Chondrocyte (in vitro differentiated cells): ENCODE results near the gene DNM2. TPM values are rescaled to one million over a fixed set of nuclear protein-coding genes. Genes with fewer than 3 reads are reported as not detected.

ENCODE experiments used
- DNase-seq: peaks from one replicate; pipeline ENCODE4 v3.0.0; 2021; ENCODE audit warnings: mixed read lengths, low spot score
- H3K27ac Mint-ChIP-seq: one replicate; pipeline ENCODE4 v1.8.0; 2021; ENCODE audit warnings: mild to moderate bottlenecking, moderate library complexity, mixed read lengths; ENCODE audit not compliant: unreplicated experiment
- H3K27me3 Mint-ChIP-seq: 2 replicates; pipeline ENCODE4 v1.8.0; 2021; ENCODE audit warnings: low read depth, mixed read lengths
- H3K36me3 Mint-ChIP-seq: 2 replicates; pipeline ENCODE4 v1.8.0; 2021; ENCODE audit warnings: low read depth, mixed read lengths
- H3K4me1 Mint-ChIP-seq: 2 replicates; pipeline ENCODE4 v1.8.0; 2021; ENCODE audit warnings: low read depth, mild to moderate bottlenecking, mixed read lengths
- H3K4me3 Mint-ChIP-seq: one replicate; pipeline ENCODE4 v1.8.0; 2021; ENCODE audit warnings: mild to moderate bottlenecking, moderate library complexity, mixed read lengths; ENCODE audit not compliant: unreplicated experiment
- H3K9me3 Mint-ChIP-seq: 2 replicates; pipeline ENCODE4 v1.8.0; 2021; ENCODE audit warnings: low read depth, mixed read lengths
- CTCF ChIP-seq: fragments of 200-600 bp; sonication (generic); IDR thresholded peaks from 2 replicates; pipeline ENCODE4 v1.5.0; 2021; ENCODE audit warnings: antibody characterized with exemption, mild to moderate bottlenecking, moderate library complexity
- total RNA-seq: library from RNA; stranded (reverse); gene quantifications from 3 replicates; pipeline ENCODE4 v1.2.1, GENCODE V29; 2021

Gene DNM2
- total RNA-seq, 1 donor from 2014 or later, result 116 TPM

GRCh38 chr19:10691178-10691881, 26.5 kb upstream of the DNM2 start:
- Mint-ChIP-seq H3K4me3 (no peak overlapping the region), H3K27ac (no peak overlapping the region), H3K36me3 (peaks cover 31% of the 10 kb centered on the region), H3K4me1 (peaks cover 16% of the 10 kb centered on the region), H3K9me3 (no peaks in the 10 kb centered on the region), H3K27me3 (no peaks in the 10 kb centered on the region)
- TF ChIP-seq CTCF, result no peak
- no peak for DNase-seq

GRCh38 chr19:10691883-10692282, 26.0 kb upstream of the DNM2 start:
- H3K4me3 Mint-ChIP-seq, result no peak overlapping the region
- no peak for TF ChIP-seq CTCF
- peaks cover 30% of the 10 kb centered on the region for H3K36me3 Mint-ChIP-seq

GRCh38 chr19:10692673-10693264, 25.1 kb upstream of the DNM2 start:
- DNase-seq, result no peak
- H3K36me3 Mint-ChIP-seq, result peaks cover 27% of the 10 kb centered on the region
- H3K4me1 Mint-ChIP-seq, result peaks cover 16% of the 10 kb centered on the region
- no peaks in the 10 kb centered on the region for H3K27me3 Mint-ChIP-seq
- no peak overlapping the region for H3K4me3 Mint-ChIP-seq
- no peaks in the 10 kb centered on the region for H3K9me3 Mint-ChIP-seq
- H3K27ac Mint-ChIP-seq, result peak overlapping the region; percentile 39
- no peak for TF ChIP-seq CTCF

More at GRCh38 chr19:10691883-10692282, 26.0 kb upstream of the DNM2 start:
- Mint-ChIP-seq H3K4me1 (peaks cover 16% of the 10 kb centered on the region), H3K27me3 (no peaks in the 10 kb centered on the region), H3K27ac (no peak overlapping the region), H3K9me3 (no peaks in the 10 kb centered on the region)
- DNase-seq, result no peak

GRCh38 chr19:10694706-10695307, 23.1 kb upstream of the DNM2 start:
- Mint-ChIP-seq H3K27ac (peak overlapping the region; percentile 70), H3K27me3 (no peaks in the 10 kb centered on the region), H3K9me3 (no peaks in the 10 kb centered on the region), H3K4me1 (peaks cover 16% of the 10 kb centered on the region), H3K36me3 (peaks cover 19% of the 10 kb centered on the region), H3K4me3 (peak overlapping the region; percentile 77)
- DNase-seq, result no peak
- TF ChIP-seq CTCF, result no peak
